Measurements from ENCODE around the gene PKHD1. TPM values are rescaled to one million over a fixed set of nuclear protein-coding genes. Genes with fewer than 3 reads are reported as not detected.

The PKHD1 gene
- total and polyA plus RNA-seq, 2 of the 8 experiments (the other 6 are each of a cell fraction or from before 2014, with no cell fraction given), result 0.06 to 0.09 TPM

DNA sequence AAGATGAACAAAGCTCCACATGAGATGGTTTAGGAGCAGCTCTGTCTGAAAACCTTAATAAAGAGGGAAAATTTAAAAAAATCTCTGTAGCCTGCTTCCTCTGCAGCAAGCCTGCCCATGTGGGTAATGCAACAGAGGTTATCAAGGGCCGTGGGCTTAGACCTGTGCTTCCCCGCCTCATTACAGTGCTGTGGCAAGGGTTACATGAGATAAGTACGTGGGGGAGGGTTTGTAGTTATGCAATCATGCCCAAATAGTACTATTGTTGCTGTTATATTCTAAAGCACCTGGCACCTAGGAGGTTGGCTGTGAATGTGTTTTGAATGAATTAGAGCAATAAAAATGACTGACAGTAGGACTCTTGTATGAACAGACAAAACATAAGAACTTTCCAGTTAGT, 68.3 kb downstream of the PKHD1 start (continued):
- TF ChIP-seq TBP (IDR thresholded peaks at IDR 0.05; ENCODE audit: low read depth, low read length) (no peak), RBBP5 (IDR thresholded peaks at IDR 0.05; ENCODE audit: borderline replicate concordance, low read depth, low read length) (no peak), POU5F1 (IDR thresholded peaks at IDR 0.05; ENCODE audit: low read depth, low read length) (no peak), CHD2 (IDR thresholded peaks at IDR 0.05; ENCODE audit: low read length) (no peak), KDM5A (IDR thresholded peaks at IDR 0.05; ENCODE audit: low read length) (no peak)
- TF ChIP-seq, protein P1, sequence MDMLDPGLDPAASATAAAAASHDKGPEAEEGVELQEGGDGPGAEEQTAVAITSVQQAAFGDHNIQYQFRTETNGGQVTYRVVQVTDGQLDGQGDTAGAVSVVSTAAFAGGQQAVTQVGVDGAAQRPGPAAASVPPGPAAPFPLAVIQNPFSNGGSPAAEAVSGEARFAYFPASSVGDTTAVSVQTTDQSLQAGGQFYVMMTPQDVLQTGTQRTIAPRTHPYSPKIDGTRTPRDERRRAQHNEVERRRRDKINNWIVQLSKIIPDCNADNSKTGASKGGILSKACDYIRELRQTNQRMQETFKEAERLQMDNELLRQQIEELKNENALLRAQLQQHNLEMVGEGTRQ (IDR thresholded peaks at IDR 0.05; ENCODE audit: low read length), result no peak

All from H1 (cell line).